ENCODE measurements around the gene PGAM5. TPM values are rescaled to one million over a fixed set of nuclear protein-coding genes. Genes with fewer than 3 reads are reported as not detected.

PGAM5 gene
- total and polyA plus RNA-seq, 3 donors from 2014 or later, result 37.2 to 48.0 (median 40.9) TPM

GRCh38 chr12:132719141-132719953 is 8.7 kb downstream of the PGAM5 start:
- Histone ChIP-seq H3K4me3 (no peak overlapping the region), H3K9me3 (no peaks in the 10 kb centered on the region), H3K4me1 (no peaks in the 10 kb centered on the region), H3K27me3 (no peaks in the 10 kb centered on the region), H3K36me3 (ENCODE audit: low read depth, missing control alignments) (no peaks in the 10 kb centered on the region), H3K27ac (no peak overlapping the region)
- no peak for DNase-seq
- TF ChIP-seq CTCF (IDR thresholded peaks at IDR 0.05) (no peak), POLR2A (IDR thresholded peaks at IDR 0.05) (no peak)
- intact Hi-C loops (cut with DNase I; ENCODE audit: low total_unique reads), result no loop called here
- 93% methylated on average over 27 to 31 of the region's 31 CpGs for WGBS, 2 donors

DNA sequence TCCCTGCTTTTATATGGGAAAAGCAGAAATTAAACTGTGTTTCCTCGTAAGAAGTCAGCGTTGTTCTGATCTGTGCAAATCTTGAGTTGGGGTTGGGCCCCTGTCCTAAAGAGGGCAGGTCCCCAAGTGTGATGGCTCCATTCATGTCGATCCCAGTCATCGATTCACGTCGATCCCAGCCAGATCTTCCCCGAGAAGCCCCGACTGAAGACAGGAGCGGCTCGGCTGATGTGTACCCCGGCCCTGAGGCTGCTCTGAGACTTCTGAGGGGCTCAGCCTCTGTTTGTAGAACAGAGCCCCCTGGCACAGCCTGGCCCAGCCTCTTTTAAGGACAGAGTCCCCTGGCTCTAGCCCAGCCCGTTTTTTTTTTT is 9.3 kb downstream of the PGAM5 start:
- TF ChIP-seq POLR2A (IDR thresholded peaks at IDR 0.05) (no peak), CTCF (IDR thresholded peaks at IDR 0.05) (no peak)
- Histone ChIP-seq H3K27ac (no peak overlapping the region), H3K4me1 (no peaks in the 10 kb centered on the region), H3K9me3 (no peaks in the 10 kb centered on the region), H3K36me3 (ENCODE audit: low read depth, missing control alignments) (no peaks in the 10 kb centered on the region), H3K27me3 (no peaks in the 10 kb centered on the region), H3K4me3 (no peak overlapping the region)
- 91 to 94% methylated on average over 12 of the region's 12 CpGs for WGBS, 2 donors
- intact Hi-C loops (cut with DNase I; ENCODE audit: low total_unique reads), result no loop called here
- no peak for DNase-seq

GRCh38 chr12:132720606-132721345 is 10.1 kb downstream of the PGAM5 start:
- Histone ChIP-seq H3K27me3 (no peaks in the 10 kb centered on the region), H3K4me3 (no peak overlapping the region), H3K27ac (no peak overlapping the region), H3K9me3 (no peaks in the 10 kb centered on the region), H3K36me3 (ENCODE audit: low read depth, missing control alignments) (no peaks in the 10 kb centered on the region), H3K4me1 (no peaks in the 10 kb centered on the region)
- 95 to 96% methylated on average over 20 to 25 of the region's 25 CpGs for WGBS, 2 donors
- TF ChIP-seq CTCF (IDR thresholded peaks at IDR 0.05) (no peak), POLR2A (IDR thresholded peaks at IDR 0.05) (no peak)
- no peak for DNase-seq
- intact Hi-C loops (cut with DNase I; ENCODE audit: low total_unique reads), result no loop called here

DNA sequence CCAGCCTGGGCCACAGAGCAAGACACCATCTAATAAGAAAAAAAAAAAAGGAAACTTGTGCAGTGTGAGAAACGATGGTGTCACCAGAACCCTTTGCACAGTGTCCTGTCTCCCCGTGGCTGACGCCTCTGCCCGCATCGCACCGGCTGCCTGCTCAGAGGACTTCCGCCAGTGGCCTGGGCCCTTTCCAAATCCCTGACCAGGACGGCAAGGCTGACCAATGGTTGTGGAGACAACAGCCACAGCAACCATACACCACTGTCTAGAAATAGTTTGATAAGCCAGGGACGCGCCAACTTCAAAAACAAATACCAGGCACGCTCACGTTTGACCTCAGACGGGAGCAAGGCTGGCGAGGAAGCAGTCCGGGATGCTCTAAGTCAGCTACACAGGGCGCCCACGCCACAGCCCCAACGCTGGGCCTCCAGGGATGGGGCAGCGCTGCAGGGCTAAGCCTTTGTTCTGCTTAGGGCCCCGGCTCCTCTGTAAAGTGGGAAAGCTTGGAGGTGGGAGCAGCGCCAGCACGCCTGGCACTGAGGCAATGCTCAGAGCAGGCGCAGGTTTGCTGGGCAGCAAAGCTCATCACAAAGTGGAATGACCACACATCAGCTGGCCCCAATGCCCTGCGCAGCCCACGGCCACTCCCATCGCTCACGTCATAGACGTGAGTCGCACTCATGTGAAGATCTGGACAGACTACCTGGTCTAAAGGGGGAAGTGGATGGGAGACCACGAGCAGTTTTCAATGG is 12.5 kb downstream of the PGAM5 start:
- no peak for TF ChIP-seq POLR2A (IDR thresholded peaks at IDR 0.05)
- no peak for TF ChIP-seq CTCF (IDR thresholded peaks at IDR 0.05)
- Histone ChIP-seq H3K36me3 (ENCODE audit: low read depth, missing control alignments) (no peaks in the 10 kb centered on the region), H3K27ac (no peak overlapping the region), H3K27me3 (no peaks in the 10 kb centered on the region), H3K4me1 (no peaks in the 10 kb centered on the region), H3K9me3 (no peaks in the 10 kb centered on the region), H3K4me3 (no peak overlapping the region)
- DNase-seq, result no peak
- intact Hi-C loops (cut with DNase I; ENCODE audit: low total_unique reads), result no loop called here
- WGBS, 2 donors, result 91 to 93% methylated on average over 28 to 30 of the region's 30 CpGs
